Measurements from ENCODE around the gene GPR33.
A peak's percentile ranks its signal among the peaks of the same experiment; 100 is the strongest.
"Not testable (repeated sequence)": the region's sequence is repeated elsewhere in the genome, so short reads cannot be mapped to it uniquely, and the experiment has no call there.

The GPR33 gene

DNA sequence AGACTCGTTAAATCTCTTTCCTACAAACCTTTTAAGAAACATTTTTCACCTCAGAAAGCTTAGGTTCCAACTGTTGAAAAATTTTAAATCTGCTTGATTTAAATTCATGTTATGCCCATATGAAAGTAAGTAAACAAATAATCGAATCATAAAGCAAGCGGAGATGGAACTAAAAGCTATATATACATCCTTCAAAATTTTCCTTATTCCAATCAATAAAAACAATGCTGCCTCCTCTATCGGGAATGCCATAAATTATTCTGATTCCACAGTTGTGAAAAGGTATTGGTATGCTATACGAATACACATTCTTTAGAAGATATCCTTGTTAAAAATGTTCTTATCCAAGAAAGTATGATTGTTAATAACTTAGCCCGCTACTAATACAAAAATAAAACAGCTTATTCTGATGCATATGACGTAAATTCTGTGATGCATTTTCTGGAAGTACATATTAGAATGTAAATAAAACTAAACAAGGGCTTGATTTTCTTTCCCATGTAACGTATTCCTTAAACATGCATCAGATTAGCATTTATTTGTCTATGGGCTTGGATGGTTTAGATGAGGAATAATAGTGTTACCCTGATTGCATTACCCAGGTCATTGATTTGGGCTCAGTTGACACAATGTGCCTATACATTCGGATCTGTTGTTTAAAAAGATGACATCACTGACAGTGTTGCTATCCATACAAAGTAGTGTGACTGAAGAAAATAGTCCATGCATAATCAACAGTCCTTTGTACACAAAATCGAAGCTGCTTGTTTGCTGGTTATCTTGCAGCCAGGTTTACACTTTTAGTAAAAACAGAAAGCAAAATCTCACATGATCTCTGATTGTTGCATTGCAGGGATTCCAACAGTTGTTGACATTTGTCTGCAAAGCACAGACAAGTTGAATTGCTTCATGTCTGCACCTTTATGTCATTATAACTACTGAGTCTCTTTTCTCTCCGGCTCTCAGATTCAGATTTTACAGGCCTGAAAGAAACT, 29.9 kb downstream of the GPR33 start:
- DNase-seq (ENCODE audit: low spot score) = peak; percentile 88

DNA sequence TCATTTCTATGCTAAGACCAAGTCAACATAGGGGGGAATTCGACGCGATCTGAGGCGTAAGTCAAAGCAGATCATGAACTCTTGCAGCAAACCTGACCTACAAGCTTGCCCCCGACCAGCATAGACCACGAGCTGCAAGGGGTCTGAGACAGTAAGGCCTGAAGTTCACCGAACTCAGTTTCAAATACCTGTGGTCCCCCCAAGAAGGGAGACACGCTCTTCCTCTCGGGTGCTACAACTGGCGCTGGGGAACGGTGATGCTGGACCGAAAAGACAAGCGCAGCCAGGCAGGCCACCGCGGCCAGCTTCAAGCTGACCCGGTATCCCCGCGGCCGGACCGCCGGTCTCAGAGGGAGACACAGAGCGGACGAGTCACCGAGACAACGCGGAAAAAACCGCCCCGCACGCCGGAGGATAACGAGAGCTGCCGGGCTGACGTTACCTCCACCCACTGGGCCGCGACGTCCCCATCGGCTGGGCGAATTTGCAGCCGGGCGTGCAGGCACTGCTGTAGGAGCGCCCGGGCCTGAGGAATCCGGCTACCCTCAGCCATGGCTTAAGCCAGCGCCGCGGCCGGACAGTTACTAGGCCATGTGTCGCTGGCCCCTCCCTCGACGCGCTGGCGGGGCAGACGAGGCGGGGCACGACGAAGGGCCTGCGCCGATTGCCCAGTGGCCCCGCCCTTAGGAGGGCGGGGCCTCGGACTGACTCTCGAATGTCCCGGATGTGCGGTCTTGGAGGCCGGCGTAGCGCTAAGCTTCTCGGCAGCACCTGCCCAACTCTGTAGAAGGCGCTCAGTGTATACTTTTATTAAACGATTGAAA, 30.8 kb downstream of the GPR33 start, which contains the start of gene DTD2:
TSS of gene DTD2 (minus strand) at position 666 of the 824 bp plus-strand sequence. CDS start at position 553, 113 bp downstream.
- peak; percentile 98 for DNase-seq (ENCODE audit: low spot score)

DNA sequence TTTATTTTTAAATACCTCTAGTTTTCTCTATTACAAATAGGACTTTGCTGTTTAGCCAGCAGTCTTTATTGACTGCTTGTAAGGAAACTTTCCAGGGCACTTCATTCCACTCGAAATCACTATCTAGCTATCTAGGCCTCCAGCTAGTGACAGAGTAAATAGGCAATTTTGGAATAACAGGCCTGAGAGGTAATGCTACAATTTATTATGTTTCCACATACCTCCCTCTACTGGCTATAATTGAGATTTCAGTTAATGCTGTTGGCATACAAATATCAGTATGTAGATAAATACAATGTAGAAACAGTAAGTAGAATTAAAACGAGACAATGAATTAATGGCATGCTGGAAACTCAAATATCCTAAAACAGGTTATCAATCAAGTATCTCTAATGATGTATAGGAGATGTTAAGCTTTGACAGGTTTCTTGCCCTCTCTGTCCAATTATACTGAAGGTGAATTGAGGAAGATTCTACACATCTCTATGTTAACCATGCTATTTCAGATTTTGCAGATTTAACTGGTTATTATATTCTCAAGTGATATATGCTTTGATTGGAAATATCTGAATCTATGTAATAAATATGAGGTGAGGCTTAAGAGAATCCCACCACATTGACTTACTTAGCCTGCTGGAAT, 37.7 kb downstream of the GPR33 start:
- peak; percentile 72 for DNase-seq (ENCODE audit: low spot score)

DNA sequence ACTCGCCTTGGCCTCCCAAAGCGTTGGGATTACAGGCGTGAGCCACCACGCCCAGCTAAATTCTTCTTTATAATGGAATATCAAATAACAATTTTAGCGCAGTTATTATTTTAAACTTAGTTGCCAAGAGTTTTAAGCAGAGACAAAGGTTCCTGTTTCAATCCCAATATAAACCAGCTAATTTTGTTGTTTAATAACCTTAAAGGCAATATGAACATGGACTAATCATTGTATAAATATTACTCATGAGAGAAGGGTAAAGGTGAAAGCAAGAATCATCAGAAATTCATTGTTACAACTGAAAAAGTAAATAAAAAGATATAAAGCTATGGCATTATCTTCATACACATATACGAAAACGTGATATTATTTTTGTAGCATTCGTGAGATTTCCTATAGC, 38.7 kb downstream of the GPR33 start:
- DNase-seq (ENCODE audit: low spot score) = no peak

DNA sequence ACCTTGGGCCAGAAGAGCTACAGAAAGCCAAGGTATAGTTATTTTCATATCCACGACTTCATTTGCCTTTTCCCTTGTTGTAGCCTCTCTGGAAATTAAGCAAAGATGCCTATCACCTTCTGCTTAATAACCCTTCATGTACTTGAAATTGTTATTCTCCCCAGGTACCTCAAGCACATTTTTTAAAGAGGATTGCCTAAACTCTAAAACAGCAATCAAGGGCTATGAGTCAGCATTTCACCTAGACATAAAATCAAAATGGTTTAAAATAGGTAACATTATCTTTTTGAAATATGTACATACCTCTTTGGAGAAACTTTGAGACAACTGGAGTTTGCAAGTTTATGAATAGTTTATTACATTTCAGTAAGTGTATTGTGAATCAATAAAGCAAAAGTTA, 42.1 kb downstream of the GPR33 start:
- DNase-seq (ENCODE audit: low spot score) = no peak

DNA sequence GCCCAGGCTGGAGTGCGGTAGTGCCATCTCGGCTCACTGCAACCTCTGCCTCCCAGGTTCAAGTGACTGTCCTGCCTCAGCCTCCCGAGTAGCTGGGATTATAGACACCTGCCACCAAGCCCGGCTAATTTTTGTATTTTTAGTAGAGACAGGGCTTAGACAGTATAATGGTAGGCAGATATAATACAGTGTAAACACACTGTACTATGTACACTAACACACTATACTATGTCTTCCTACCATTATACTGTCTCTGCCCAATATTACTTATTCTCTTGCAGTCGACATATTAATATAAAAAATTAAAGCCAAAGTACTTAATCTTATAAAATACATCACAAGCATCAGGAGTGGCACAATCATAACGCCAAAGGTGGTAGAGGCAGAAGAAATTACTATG, 45.6 kb downstream of the GPR33 start:
- DNase-seq (ENCODE audit: low spot score) = no peak

DNA sequence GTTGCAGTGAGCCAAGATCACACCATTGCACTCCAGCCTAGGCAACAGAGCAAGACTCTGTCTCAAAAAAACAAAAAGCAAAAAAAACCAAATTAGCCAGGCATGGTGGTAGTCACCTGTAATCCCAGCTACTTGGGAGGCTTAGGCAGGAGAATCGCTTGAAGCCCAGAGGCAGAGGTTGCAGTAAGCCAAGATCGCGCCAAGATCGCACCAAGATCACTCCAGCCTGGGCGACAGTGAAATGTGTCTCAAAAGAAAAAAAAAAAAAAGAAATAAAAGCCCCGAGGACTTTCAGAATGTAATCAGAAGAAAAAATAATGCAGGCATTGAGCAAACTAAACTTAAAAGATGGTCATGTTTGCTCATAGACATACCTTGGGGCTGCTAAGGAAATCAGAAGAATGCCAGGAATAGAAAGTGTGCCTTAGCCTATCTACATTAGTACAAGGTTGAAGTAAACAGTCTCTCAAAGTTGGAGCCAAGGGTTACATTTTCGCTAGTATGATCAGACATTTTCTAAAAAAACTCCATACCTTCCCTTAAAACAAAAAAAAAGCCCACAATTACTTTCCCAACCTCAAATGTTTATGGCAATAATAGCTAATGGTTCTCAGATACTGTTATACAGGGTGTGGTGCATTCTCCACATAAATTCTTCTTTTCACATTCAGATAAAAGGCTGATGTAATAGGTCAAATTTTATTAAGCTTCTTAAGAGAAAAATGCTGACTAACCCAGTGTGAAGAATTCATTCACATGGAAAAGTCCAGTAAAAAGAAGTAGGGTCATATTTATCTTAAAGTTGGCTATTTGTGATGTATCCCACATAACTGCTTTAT, 46.3 kb downstream of the GPR33 start:
- DNase-seq (ENCODE audit: low spot score) = no peak

DNA sequence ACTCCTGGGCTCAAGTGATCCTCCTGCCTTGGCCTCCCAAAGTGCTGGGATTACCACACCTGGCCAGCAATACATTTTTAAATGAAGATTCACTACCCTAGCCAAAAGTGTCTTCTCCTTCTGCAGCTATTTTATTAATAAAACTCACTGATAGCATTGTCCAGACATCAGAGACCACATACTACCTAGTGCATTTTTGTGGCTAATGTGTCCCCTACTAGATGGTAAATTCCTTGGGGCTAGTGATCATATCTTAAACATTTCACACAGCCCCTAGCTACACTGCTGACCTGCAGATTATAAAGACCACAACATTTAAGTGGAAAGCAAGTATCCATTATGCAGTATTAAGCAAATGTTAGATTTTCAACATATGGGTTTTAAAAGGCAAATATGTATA, 47.6 kb downstream of the GPR33 start:
- DNase-seq (ENCODE audit: low spot score) = no peak

DNA sequence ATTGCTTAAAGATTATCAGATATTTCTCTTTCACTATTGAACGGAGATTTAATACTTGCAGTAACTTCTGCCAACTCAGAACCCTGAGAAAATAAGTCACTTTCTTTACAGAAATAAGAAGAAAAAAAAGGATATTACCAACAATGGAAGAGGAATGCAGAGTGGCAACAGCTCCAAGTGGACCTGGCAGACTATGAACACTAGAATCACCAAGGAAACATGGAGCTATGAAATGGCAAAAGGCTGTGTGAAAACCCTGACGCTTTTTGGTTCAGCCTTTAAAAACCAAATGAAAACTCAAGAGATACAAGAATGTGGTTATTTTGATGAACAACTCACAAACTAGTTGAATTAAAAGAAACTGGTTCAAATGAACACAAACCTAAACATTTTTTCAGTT, 48.3 kb downstream of the GPR33 start:
- DNase-seq (ENCODE audit: low spot score) = peak; percentile 30

DNA sequence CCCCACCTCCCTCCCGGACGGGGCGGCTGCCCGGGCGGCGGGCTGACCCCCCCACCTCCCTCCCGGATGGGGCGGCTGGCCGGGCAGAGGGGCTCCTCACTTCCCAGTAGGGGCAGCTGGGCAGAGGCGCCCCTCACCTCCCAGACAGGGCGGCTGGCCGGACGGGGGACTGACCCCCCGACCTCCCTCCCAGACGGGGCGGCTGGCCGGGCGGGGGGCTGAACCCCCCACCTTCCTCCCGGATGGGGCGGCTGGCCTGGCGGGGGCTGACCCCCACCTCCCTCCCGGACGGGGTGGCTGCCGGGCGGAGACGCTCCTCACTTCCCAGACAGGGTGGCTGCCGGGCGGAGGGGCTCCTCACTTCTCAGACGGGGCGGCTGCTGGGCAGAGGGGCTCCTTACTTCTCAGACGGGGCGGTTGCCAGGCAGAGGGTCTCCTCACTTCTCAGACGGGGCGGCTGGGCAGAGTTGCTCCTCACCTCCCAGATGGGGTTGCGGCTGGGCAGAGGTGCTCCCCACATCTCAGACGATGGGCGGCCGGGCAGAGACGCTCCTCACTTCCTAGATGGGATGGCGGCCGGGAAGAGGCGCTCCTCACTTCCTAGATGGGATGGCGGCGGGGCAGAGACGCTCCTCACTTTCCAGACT, 50.7 kb downstream of the GPR33 start:
- not testable (repeated sequence) for DNase-seq (ENCODE audit: low spot score)

DNA sequence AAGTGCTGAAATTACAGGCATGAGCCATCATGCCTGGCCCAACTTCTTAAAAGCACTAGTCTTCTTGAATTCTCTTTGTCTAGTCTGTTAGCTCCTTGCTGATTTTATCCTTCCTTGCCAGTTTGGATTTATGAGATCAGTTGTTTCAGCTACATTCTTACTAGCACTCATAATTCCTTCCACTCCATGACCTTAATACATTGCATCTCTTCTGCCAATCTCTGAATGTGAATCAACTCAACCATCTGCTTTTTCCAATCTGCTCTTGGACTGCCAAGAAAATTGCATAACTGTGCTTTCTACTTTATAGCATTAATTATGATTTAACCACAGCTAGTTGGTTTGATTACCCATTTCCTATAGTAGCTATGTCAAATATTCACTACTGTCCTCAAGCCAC, 52.6 kb downstream of the GPR33 start:
- no peak for DNase-seq (ENCODE audit: low spot score)
